ENCODE results near the gene TCF12. TPM values are rescaled to one million over a fixed set of nuclear protein-coding genes. Genes with fewer than 3 reads are reported as not detected.

TCF12 gene
- total RNA-seq, 1 donor from 2014 or later: 93.0 TPM

DNA sequence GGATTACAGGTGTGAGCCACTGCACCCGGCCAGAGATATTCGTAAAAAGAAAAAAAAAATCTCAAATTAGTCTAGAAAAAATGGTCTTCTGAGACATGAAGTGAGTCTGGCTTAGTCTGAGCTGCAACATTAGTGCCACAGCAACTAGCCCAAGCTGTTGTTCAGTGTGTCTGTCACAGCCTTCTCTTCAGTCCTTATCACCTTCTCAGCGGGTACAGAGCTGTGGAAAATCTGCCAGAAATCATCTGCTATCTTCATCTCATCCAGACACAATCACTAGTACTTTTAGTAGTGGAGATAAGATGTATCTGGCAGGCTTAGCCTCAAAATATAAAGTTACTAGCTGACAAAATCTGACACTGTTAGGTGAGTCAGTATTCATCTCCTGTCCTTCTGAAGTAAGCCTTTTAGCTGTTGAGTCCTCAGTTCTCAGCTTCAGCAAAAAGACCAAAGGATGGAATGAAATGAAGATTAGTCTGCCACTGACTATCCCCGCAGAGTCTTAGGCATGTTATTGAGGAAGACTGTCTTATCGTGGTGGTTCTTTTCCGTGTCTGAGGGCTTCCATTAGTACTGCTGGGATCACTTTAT lies 337.4 kb downstream of the TCF12 start:
- intact Hi-C loops (cut with DNase I): no loop called here
- H3K27me3 ChIP-seq (ENCODE audit: low read depth): no peaks in the 10 kb centered on the region
- H3K36me3 ChIP-seq: peaks cover 31% of the 10 kb centered on the region
- H3K4me3 ChIP-seq: no peak overlapping the region
- ATAC-seq (no peak), DNase-seq (no peak)
- TF ChIP-seq, protein P1, sequence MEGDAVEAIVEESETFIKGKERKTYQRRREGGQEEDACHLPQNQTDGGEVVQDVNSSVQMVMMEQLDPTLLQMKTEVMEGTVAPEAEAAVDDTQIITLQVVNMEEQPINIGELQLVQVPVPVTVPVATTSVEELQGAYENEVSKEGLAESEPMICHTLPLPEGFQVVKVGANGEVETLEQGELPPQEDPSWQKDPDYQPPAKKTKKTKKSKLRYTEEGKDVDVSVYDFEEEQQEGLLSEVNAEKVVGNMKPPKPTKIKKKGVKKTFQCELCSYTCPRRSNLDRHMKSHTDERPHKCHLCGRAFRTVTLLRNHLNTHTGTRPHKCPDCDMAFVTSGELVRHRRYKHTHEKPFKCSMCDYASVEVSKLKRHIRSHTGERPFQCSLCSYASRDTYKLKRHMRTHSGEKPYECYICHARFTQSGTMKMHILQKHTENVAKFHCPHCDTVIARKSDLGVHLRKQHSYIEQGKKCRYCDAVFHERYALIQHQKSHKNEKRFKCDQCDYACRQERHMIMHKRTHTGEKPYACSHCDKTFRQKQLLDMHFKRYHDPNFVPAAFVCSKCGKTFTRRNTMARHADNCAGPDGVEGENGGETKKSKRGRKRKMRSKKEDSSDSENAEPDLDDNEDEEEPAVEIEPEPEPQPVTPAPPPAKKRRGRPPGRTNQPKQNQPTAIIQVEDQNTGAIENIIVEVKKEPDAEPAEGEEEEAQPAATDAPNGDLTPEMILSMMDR (IDR thresholded peaks at IDR 0.05): no peak
- H3K4me1 ChIP-seq: no peaks in the 10 kb centered on the region
- no peak overlapping the region for H3K27ac ChIP-seq
- H3K9me3 ChIP-seq: no peaks in the 10 kb centered on the region

DNA sequence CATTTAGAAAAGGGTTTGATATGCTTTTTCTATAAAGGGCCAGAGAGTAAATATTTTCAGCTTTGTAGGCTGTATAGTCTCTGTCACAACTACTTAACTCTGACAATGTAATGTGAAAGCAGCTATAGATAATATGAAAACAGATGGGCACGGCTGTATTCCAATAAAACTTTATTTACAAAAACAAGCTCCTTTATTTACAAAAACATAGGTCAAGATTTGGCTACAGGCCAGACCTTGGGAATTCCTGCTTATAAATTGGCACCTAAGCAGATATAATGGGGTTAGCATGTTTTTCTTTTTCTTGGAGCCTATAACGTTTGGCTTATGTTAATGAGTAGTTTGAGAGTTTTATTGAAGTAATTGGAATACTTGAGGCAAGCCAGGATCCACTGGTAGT lies 338.5 kb downstream of the TCF12 start:
- H3K27ac ChIP-seq: no peak overlapping the region
- H3K4me1 ChIP-seq: no peaks in the 10 kb centered on the region
- TF ChIP-seq, protein P1 (IDR thresholded peaks at IDR 0.05): no peak
- intact Hi-C loops (cut with DNase I): no loop called here
- DNase-seq (no peak), ATAC-seq (no peak)
- H3K4me3 ChIP-seq: no peak overlapping the region
- no peaks in the 10 kb centered on the region for H3K27me3 ChIP-seq (ENCODE audit: low read depth)
- no peaks in the 10 kb centered on the region for H3K9me3 ChIP-seq
- H3K36me3 ChIP-seq: peaks cover 32% of the 10 kb centered on the region

DNA sequence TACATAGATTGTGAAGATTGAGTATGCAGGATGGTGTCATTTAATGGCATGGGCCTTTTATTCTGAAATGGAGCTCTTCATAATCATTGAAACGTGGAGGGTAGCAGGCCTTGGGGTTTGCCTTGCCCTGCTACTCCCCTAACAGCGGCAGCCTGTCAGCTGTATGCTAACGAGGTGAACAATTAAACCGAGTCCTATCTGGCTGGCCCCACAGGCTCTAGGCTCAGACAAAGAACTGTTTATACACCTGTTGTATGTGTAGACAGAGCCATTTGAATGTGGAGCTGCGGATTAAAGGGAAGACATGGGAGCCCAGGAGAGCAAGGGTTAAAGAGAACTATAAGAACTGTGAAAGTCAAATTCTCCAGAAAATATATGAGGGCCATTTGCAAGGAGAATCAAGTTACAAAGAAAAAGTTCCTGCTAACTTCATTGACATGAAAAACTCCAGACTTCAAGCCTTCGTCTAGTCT lies 341.2 kb downstream of the TCF12 start:
- no peak for ATAC-seq
- peaks cover 38% of the 10 kb centered on the region for H3K36me3 ChIP-seq
- no peaks in the 10 kb centered on the region for H3K4me1 ChIP-seq
- no peaks in the 10 kb centered on the region for H3K9me3 ChIP-seq
- intact Hi-C loops (cut with DNase I): no loop called here
- TF ChIP-seq, protein P1 (IDR thresholded peaks at IDR 0.05): no peak
- H3K27ac ChIP-seq: no peak overlapping the region
- no peaks in the 10 kb centered on the region for H3K27me3 ChIP-seq (ENCODE audit: low read depth)
- H3K4me3 ChIP-seq: no peak overlapping the region
- DNase-seq: no peak

DNA sequence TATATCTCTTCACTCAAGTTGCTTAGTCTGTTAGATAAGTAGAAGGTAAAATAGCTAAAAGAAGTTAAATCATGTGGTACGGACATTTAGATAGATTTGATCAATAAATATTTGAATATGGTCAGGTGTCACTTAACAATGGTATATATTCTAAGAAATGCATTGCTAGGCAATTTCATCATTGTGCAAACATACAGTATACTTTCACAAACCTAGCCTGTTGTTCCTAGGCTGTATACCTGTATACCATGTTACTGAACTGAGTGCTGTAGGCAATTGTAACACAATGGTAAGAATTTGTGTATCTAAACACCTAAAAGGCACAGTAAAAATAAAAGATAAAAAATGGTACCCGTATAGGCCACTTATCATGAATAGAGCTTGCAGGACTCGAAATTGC lies 345.1 kb downstream of the TCF12 start:
- H3K4me1 ChIP-seq: no peaks in the 10 kb centered on the region
- no peaks in the 10 kb centered on the region for H3K9me3 ChIP-seq
- no peak overlapping the region for H3K4me3 ChIP-seq
- H3K27ac ChIP-seq: no peak overlapping the region
- no peak for DNase-seq
- intact Hi-C loops (cut with DNase I): no loop called here
- H3K27me3 ChIP-seq (ENCODE audit: low read depth): no peaks in the 10 kb centered on the region
- ATAC-seq: no peak
- TF ChIP-seq, protein P1 (IDR thresholded peaks at IDR 0.05): no peak
- peaks cover 47% of the 10 kb centered on the region for H3K36me3 ChIP-seq

DNA sequence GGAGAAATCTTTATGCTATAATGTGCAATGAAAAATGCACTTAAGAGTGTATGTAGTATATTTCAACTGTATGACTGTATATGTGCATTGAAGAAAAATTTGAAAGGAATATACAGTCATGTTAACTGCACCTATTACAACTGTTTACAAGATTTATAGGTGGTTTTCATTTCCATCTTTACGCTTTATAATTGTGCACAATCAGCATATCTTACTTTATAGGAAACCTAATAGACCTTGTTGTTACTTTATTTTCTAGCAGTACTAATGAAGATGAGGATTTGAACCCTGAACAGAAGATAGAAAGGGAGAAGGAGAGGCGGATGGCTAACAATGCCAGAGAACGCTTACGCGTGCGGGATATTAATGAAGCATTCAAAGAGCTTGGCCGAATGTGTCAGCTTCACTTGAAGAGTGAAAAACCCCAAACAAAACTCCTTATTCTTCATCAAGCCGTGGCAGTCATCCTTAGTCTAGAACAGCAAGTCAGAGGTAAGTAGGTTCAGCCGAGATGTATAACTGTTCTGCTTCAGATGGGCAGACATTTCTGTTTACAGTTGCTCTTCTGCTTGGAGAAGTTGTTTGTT lies 354.4 kb downstream of the TCF12 start:
- Histone ChIP-seq H3K27ac (no peak overlapping the region), H3K36me3 (peaks cover 26% of the 10 kb centered on the region), H3K9me3 (no peaks in the 10 kb centered on the region), H3K4me3 (no peak overlapping the region), H3K27me3 (ENCODE audit: low read depth) (no peaks in the 10 kb centered on the region), H3K4me1 (no peaks in the 10 kb centered on the region)
- no peak for DNase-seq
- TF ChIP-seq, protein P1 (IDR thresholded peaks at IDR 0.05): no peak
- intact Hi-C loops (cut with DNase I): no loop called here
- no peak for ATAC-seq
